Stimulated activated CD4-positive, alpha-beta T cell treated with anti-CD3 and anti-CD28 coated beads, Interleukin-4, amount 100 ng/mL, for 48 hours (primary cell): Measurements from ENCODE around the gene DENND1A.
A peak's percentile ranks its signal among the peaks of the same experiment; 100 is the strongest.

Experiments
- DNase-seq, 2 donors: peaks; one replicate each; pipeline ENCODE4 v3.0.0-alpha.2; 2020; ENCODE audit warnings: low read depth in 2 of 2

The DENND1A gene

DNA sequence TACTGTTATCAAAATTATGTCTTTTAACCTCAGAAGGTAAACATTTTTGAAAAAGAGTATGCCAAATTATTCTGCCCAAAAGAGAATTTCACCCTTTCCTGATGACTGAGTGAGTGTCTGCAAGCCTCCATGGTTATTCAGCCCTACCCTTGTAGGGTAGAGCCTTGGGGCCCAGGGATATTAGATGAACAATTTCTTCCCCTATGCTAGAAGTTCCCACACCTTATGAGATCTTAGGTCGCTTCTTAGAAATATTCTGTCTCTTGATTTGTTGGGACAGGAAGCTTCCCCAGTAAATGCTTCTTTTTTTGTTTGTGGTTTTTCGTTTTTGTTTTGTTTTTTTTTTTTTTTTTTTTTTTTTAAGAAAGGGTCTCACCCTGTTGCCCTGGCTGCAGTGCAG, 570.8 kb downstream of the DENND1A start:
- no peak for DNase-seq

DNA sequence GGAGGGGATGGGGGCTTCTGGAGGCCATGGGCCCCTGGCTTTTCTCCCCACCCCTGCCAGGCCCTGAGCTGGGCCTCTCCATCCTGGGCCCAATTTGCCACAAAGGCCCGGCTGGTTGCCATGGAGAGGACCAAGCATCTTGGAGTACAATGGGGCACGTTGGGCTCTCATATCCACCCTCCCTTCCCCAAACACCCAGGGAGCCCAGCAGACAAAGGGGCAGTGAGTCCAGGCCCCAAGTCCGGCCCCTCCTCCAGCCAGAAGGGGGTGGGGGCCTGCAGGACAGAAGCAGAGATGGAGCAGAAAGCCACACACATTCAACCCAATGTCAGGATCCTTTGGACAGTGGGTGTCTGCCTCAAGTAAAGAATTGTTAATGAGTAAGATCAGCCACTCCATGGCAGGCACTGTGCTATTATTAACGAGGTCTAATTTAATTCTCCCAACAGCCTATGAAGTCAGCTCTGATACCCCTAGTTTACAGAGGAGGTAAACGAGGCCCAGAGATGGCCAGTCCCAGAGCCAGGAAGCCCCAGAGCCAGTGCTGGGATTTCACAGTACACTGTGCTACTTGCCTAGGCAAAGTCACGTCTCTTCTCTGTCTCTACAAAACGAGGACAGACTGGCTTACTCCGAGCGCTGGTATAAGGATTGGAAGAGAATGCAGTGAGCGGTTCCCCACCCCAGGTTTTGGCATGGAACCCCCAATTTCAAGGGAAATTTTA, 571.6 kb downstream of the DENND1A start:
- no peak for DNase-seq

DNA sequence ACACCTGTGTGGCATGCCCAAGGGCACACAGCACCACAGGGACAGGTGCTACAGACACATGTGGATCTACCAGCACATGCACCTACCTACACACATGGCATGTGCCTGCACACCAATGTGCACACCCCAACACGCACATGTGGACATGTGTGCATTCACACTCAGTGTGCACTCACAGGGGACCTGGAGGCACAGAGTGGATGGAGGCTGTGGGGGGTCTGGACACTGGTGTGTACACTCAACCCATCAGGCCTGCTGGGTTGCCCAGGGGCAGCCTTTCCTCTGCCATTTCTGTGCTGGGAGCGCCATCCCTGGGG, 572.2 kb downstream of the DENND1A start:
- DNase-seq: no peak

DNA sequence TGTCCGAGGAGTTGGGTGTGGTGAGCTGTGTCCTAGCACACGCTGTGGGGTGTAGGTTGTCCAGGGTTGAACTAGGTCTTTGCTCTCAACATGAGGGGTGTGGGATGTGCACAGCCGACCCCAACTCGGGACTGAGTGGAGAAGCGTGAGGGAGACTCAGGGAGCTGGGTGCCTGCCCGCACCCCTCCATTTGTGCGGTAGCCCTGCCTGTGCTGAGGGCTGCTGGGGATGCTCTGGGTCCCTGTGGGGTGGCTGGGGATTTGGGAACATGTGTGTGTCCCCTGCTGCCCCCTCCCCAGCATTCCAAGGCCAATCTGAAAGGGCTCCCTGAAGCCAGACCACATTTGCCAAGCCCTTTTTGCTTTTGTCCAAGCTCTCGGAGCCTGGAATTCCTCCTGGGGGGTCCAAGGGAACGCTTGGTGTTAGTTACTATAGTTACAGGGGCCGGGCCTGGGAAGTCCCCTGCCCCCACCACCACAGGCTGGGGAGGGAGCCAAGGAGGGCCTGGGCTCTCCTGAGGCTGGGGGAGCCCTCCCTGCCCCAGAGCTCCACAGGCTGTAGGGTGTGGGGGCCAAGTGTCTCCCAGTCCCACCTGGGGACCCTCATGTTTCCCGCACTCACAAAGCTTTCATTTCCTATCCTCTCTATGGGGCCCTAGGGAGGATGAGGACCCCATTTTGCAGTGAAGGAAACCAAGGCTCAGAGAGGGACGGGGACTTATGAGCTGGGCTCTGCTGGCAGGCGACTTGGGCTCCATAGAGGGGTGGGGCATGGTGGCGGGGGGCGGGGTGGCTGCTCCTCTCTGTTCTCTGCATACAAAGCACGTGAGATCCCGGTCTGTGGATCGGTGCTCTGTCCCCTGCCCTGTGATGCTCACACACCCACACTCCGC, 572.8 kb downstream of the DENND1A start:
- DNase-seq: no peak

DNA sequence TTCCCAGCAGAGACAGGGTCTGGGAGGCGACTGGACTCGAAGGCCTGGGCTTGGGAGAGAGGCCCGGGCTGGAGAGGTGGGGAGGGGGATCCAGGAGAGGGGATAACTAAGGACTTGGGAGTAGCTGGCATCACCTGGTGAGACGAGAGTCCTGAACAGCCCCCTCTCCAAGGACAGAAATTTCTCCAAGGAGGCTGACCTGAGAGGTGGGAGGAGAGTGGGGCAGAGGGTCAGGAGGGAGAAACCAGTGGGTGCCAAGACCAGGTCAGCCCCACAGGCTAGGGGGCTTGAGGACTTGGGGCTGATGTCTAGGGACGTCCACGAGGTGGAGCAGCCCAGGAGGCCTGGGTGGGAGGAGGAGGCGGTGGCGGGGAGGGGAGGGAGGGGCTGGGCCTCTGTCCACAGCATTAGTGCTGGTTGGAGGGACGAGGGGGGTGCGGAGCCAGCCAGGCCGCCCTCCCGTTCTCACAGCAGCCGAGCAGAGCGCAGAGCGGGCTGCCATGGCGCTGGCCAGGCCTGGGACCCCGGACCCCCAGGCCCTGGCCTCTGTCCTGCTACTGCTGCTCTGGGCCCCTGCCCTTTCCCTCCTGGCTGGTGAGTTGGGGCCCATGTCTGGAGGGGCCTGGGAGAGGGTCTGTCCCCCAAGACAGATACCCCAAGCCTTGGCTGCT, 574.0 kb downstream of the DENND1A start, which contains the start of gene CRB2:
Gene CRB2, plus strand, starts transcription at position 437 of the 671 bp plus-strand sequence. Its CDS starts 64 bp downstream, at position 501.
- DNase-seq: no peak

DNA sequence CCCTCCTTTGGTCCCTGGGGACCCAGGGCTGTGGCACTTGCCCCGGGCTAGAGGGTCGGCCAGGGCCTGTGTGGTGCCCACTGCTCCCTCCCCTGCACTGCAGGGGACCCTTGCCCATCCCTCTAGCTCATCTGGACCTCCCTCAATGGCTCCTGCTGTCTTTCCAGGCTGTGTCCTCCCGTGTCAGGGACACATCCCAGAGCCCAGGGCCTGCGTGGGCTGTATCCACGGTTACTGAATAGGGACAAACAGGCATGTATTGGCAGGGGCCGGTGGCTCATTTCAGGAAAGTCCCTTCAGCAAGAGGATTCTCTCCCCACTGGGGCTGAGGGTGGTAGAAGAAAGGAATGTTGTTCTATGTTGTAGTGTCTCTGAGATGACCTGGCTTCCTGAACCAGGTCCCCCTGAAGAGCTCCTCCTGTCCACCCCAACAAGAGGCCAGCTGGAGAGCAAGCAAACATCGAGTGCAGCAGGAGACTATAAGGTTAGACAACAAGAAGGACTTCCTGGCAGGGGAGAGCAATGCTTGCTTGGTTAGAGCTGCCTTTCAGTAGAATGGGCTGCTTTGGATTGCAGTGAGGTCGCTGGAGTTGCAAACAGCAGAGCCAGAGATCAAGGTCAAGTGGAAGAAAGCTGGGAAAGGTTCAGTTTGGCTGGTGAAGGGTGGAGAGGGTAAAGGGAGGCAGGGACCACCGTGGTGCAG, 575.0 kb downstream of the DENND1A start:
- DNase-seq: no peak

DNA sequence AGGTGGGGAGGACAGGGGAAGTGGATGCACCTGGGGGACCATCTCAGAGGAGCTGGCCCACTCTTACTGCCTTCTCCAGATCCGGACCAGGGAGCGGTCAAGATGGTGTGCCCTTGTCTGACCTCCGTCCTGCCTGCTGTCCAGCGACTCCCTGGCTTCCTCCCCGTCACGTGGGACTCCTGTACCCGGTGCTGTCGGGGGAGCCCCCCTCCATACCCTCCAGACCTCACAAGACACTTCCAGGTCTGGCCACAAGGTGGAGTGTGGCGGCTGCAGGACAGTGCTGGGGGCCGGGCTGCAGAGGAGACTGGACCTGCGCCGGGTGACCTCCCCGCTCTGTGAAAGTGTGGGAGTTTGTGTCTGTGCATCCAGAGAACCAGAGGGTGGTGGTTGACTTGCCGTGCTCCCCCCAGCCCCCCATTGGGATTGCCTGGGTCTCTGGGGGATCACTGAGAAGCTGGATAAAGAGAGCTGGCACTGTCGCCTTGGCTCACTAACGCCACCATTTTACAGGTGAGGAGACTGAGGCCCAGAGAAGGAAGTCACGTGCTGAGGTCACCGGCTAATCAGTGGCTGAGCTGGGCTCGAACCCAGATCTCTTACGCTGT, 575.8 kb downstream of the DENND1A start:
- DNase-seq: peak; percentile 54 to 64

DNA sequence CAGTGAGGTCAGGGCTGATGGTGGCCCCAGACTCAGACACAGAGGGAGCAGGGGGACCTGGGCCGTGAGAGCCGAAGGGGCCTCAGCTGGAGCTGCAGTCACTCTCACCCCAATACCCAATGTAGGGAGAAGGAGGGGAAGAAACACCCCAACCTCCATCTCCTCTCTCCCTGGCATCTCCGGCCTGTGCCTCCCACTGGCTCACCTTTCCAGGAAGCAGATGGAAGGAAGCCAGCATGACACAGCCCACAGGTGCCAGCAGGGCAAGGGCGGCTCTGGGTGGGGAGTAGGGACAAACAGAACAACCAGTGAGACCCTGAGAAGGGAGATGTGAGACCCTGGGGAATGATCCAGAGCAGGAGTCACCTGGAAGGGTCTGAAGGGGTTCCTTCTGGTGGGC, 576.9 kb downstream of the DENND1A start:
- no peak for DNase-seq

DNA sequence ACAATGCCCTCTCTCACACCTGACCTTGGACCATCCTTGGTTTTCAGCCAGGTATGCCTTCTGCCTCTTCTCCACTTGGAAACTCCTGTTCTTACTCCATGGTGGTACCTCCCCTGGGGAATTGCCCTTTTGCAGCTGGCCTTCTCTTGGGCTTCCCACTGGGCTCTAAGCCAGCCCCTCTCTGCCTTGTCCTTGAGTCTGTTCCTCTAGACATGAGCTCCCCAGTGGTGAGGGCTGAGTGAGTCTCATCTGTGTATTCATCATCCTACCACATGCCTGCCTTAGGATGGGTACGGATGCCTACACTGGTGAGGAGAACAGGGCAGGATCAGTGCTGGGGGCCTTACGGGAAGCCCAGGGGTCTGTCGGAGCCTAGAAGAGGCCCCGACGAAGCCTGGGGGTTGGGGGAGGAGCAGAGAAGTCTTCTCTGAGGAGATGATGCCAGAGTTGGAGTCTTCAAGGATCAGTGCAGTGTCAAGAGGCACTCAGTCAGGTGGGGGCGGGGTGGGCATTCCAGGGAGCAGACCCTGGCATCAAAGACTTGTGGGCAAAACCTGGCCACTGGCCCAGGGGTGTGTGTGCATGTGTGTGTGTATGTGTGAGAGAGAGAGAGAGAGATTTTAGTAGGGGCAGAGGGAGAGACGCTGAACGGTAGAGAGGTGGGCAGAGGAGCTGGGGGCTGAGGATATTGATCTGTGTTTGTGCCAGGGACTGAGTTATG, 579.2 kb downstream of the DENND1A start:
- no peak for DNase-seq

DNA sequence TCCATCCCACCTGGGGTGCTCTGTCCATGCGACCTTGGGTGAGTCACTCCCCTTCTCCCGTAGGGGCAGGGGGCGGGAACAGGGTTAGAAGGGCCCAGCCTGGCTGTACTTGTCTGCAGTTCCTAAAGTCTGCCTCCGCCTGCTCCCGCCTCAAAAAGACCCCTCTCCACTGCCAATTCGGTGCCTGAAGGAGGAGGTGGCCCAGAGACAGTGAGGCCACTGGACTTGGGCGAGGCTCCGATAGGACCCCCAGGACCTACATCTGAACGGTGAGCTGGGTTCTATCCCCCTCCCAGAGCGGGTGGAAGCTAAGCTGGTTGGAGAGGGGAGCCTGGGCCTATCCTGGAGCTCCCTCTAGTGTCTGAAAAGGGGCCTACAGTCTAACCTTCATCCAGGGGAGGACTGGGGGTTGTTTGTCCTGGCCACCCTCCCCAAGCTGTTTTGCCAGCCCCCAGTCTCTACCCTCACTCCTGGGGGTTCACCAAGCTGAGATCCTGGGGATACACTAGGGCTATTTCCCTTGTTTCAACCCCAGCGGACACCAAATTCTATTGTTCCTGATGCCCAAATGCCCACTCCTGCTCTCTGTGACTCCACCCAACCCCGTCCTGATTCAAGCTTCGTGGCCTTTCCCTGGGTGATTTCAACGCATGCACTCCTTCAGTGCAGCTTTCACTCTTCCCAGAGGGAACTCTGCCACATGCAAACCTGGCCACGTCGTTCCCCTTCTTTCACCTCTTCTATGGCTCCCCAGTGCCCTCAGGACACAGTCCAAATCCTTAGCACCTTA, 580.0 kb downstream of the DENND1A start:
- peak; percentile 52 to 58 for DNase-seq

DNA sequence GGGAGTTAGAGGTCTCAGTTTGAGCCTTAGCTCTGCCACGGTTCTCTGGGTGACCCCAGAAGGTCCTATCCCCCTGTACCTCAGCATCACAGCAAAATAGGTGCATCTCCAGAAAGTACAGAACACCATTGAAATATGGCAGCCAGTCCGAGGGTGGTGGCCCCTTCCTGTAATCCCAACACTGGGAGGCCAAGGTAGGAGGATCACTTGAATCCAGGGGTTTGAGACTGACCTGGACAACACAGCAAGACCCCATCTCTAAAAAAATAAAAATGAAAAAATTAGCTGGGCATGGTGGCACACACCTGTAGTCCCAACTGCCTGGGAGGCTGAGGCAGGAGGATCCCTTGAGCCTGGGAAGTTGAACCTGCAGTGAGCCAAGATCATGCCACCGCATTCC, 580.9 kb downstream of the DENND1A start:
- no peak for DNase-seq

DNA sequence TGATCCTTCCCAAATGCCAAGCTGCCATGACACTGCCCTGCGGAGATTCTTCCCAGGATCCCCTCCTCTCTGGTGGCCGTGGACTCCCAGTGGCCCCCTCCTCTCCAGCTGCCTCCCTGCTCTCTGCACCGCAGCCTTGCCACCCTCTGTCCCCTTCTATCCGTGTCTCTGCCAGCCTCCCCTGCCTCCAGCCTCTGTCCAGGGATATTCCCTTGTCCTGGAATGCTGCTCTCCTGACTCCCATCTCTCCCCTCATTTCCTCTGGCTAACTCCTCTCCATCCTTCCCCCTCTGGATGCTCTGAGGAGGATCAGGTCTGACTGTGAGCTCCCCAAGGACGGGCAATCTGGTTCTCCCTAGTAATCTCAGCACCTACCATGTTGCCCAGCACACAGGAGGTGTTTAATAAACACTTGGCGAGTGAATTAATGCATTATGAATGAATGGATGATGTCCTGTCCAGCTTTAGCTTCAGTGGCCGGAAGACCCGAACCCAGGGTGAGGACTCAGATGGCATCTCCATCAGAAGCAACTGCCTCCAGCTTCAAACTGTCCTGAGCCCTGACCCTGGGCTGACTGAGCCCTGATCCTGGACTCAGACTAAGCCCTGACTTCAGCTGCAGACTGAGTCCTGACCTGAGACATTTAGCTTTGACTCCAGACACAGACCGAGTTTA, 581.5 kb downstream of the DENND1A start:
- no peak for DNase-seq

DNA sequence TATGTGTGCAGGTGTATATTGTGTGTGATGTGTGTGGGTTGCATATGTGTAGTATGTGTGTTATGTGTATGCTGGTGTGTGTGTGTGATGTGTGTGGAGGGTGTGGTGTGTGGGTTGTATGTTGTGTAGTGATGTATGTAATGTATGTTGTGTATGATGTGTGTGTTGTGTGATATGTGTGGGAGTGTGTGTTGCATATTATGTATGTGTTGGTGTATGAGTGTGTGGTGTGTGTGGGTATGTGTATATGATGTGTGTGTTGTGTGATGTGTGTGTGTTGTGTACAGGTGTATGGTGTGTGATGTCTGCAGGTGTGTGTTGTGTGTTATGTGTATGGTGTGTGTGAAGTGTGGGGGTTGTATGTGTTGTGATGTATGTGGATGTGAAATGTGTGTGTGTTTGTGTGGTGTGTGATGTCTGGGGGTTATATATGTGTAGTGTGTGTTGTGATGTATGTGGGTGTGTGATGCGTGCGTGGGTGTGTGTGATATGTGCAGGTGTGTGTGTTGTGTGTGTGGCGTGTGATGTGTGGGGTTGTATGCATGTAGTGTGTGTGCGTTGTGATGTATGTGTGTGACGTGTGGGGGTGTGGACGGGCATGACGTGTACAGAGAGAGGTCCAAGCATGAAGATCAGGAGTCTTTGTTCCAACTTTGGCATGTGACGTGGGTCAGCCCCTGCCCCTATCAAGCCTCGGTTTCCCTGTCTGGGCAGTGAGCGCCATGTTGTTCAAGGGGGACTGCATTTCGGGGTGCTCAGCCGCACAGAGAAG, 582.5 kb downstream of the DENND1A start:
- DNase-seq: no peak

DNA sequence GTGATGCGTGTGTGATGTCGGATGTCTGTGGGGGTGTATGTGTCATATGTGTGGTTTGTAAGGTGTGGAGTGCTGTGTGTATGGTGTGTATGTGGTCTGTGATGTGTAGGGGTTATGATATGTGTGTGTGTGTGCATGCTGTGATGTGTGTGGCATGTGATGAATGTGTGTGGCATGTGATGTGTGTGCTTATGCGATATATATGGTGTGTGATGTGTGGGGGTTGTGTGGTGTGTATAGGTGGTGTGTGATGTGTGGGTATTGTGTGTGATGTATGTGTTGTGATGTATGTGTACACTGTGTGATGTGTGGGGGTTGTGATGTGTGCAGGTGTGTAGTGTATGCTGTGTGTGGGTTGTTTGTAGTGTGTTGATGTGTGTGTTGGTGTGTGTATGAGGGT, 583.1 kb downstream of the DENND1A start:
- DNase-seq: no peak

DNA sequence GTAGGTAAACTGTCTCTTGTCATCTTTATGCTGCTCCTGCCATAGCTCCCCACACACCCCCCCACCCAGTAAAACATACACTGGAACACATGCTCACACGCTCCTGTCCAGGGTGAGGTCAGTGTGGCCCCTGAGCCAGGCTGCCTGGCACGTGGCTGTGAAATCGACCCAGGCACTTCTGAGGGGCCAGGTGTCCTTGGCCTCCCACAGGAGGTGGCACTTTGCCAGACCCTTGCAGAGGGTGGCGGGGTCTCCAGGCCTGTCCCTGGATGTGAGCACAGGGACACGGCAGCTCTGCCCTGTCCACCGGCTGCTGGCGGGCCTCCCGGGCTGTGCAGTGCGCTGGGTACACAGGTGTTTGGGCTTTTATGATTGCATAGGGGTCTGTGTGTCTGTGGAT, 583.9 kb downstream of the DENND1A start:
- no peak for DNase-seq

DNA sequence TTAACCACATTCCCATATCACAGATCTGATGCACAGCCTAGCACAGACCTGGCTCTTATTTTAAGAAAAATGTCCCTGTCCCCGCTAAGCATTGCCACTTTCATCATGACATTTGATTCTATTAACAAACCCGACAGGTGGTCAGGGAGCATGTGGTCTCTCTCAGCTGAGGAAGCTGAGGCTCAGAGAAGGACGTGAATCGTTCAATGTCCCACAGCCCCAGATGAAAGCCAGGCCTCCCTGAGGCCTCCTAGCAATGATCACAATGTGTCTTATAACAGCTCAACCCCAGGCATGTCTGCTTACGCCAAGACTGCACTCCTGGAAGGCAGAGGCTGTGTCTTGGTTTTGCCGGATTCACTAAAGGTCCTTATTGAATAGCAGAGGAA, 584.4 kb downstream of the DENND1A start:
- no peak for DNase-seq

DNA sequence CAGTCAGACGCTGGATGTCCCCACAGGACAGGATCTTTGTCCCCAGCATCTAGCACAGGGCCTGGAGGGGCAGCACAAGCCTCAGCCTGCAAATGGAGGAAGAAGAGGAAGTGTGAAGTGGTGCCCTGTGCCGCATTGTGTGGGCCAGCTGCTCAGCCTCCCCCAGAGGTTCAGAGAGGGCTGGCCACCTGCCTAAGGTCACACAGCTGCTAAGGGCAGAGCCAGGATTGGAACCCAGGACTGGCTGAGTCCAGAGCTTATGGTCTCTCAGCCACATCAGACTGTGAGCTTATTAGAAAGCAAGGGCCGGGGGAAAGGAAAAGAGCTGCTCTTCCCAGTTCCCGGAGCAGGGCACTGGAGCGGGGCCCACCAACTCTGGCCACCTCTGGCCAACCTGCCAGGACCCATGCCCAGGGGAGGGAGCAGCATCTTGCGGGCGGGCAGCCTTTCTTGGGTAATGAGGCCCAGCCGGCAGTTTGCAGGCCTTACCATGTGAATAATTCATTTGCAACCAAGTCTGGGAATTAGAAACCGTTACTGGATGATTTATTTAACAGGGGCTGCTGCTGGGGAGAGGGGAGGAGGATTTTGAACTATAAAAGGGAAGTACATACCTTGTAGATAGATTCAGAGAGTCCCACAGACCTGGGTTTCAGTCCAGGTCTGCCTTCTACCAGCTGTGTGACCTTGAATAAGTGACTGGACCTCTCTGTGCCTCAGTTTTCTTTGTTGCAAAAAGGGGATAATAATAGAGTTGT, 585.6 kb downstream of the DENND1A start:
- no peak for DNase-seq
